ENCODE results near the gene WHRN.

Gene WHRN

GRCh38 chr9:114478871-114479270 lies 26.4 kb downstream of the WHRN start:
- H3K4me3 ChIP-seq (ENCODE audit: low read depth, low read length): no peak overlapping the region
- TF ChIP-seq, protein P1, sequence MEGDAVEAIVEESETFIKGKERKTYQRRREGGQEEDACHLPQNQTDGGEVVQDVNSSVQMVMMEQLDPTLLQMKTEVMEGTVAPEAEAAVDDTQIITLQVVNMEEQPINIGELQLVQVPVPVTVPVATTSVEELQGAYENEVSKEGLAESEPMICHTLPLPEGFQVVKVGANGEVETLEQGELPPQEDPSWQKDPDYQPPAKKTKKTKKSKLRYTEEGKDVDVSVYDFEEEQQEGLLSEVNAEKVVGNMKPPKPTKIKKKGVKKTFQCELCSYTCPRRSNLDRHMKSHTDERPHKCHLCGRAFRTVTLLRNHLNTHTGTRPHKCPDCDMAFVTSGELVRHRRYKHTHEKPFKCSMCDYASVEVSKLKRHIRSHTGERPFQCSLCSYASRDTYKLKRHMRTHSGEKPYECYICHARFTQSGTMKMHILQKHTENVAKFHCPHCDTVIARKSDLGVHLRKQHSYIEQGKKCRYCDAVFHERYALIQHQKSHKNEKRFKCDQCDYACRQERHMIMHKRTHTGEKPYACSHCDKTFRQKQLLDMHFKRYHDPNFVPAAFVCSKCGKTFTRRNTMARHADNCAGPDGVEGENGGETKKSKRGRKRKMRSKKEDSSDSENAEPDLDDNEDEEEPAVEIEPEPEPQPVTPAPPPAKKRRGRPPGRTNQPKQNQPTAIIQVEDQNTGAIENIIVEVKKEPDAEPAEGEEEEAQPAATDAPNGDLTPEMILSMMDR (conservative IDR thresholded peaks at IDR 0.05; ENCODE audit: low read depth, low read length): no peak
- DNase-seq (ENCODE audit: low read depth): no peak

DNA sequence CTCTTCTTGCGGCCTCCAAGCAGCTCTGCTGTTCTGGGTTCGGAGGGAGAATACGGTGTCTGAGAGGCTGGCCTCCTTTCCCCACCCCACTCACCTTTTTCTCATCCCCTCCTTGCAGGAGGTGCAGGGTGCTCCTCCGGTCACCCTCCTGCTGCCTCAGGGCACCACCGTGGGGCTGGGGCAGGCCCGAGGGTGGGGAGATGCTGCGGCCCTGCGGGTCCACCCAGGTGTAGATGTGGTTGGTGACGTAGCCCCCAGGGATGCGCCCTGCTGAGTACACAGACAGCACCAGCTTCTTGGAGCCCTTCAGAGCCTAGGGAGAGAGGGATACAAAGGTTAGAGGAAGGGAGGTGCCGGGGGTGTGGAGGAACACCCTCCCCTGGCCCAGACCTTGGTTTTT lies 26.8 kb downstream of the WHRN start:
- TF ChIP-seq, protein P1 (conservative IDR thresholded peaks at IDR 0.05; ENCODE audit: low read depth, low read length): no peak
- H3K4me3 ChIP-seq (ENCODE audit: low read depth, low read length): no peak overlapping the region
- DNase-seq (ENCODE audit: low read depth): no peak

DNA sequence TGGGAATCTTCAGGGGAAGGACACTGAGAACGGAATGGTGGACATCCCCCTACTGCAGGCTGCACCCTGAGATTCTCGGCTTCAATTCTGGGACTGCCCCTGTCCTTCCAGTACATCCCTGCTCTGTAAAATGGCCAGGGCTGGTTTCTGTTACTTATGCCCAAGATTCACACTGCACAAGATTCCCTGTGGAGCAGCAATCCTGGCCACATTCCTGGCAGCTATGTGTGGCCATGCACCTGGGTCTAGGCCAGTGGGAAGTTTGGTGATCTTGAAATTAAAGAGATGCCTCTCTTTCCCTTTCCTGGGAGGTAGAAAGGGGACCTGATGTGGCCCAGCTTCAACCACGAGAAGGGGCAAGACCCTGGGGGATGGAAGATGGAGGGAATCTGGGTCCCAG lies 27.6 kb downstream of the WHRN start:
- TF ChIP-seq, protein P1 (conservative IDR thresholded peaks at IDR 0.05; ENCODE audit: low read depth, low read length): no peak
- no peak overlapping the region for H3K4me3 ChIP-seq (ENCODE audit: low read depth, low read length)
- DNase-seq (ENCODE audit: low read depth): no peak

DNA sequence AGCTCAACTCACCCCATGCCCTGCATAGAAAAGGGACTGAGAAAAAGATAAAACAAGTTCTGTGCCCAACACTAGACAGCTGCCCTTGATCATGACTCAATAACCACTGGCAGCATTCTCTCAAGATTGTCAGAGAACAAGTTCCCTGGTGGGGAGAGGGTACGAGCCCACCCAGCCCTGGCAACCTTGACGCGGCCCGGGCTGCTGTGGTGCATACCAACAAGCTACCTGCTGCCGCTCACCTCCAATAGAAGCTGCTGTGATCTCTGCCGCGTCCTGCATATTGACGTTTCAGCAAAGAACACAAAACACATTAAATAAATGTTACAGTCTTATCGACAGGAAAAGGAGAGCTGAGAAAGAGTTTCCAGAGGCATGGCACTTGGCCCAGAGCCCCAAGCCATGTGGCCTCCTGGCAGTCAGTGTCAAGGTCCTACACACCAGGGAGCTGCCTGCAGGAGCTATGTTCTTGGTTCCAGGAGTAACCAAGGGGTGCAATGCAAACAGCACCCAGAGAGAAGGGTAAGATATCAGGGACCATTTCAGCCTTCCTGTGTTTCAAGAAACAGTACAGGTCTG lies 28.3 kb downstream of the WHRN start:
- H3K4me3 ChIP-seq (ENCODE audit: low read depth, low read length): no peak overlapping the region
- TF ChIP-seq, protein P1 (conservative IDR thresholded peaks at IDR 0.05; ENCODE audit: low read depth, low read length): no peak
- DNase-seq (ENCODE audit: low read depth): no peak

GRCh38 chr9:114475412-114476135 lies 29.7 kb downstream of the WHRN start:
- no peak overlapping the region for H3K4me3 ChIP-seq (ENCODE audit: low read depth, low read length)
- TF ChIP-seq, protein P1 (conservative IDR thresholded peaks at IDR 0.05; ENCODE audit: low read depth, low read length): no peak
- no peak for DNase-seq (ENCODE audit: low read depth)

- no peak overlapping the region for H3K4me3 ChIP-seq (ENCODE audit: low read depth, low read length)
- TF ChIP-seq, protein P1 (conservative IDR thresholded peaks at IDR 0.05; ENCODE audit: low read depth, low read length): no peak
- DNase-seq (ENCODE audit: low read depth): no peak
These were observed 30.8 kb downstream of the WHRN start for GRCh38 chr9:114474425-114474824.

GRCh38 chr9:114473447-114473801 lies 31.8 kb downstream of the WHRN start:
- DNase-seq (ENCODE audit: low read depth): no peak
- TF ChIP-seq, protein P1 (conservative IDR thresholded peaks at IDR 0.05; ENCODE audit: low read depth, low read length): no peak

More at GRCh38 chr9:114473447-114473801, 31.8 kb downstream of the WHRN start:
- H3K4me3 ChIP-seq (ENCODE audit: low read depth, low read length): no peak overlapping the region

Measured in choroid plexus epithelial cell (primary cell).